Activated T-cell treated with anti-CD3 and anti-CD28 coated beads for 24 hours (primary cell): ENCODE measurements around the gene FAM110A.
"Not testable (repeated sequence)": the region's sequence is repeated elsewhere in the genome, so short reads cannot be mapped to it uniquely, and the experiment has no call there.

Source experiments
- DNase-seq: peaks from one replicate; pipeline ENCODE4 v3.0.0-alpha.2; 2020; ENCODE audit warnings: low read depth

FAM110A gene

DNA sequence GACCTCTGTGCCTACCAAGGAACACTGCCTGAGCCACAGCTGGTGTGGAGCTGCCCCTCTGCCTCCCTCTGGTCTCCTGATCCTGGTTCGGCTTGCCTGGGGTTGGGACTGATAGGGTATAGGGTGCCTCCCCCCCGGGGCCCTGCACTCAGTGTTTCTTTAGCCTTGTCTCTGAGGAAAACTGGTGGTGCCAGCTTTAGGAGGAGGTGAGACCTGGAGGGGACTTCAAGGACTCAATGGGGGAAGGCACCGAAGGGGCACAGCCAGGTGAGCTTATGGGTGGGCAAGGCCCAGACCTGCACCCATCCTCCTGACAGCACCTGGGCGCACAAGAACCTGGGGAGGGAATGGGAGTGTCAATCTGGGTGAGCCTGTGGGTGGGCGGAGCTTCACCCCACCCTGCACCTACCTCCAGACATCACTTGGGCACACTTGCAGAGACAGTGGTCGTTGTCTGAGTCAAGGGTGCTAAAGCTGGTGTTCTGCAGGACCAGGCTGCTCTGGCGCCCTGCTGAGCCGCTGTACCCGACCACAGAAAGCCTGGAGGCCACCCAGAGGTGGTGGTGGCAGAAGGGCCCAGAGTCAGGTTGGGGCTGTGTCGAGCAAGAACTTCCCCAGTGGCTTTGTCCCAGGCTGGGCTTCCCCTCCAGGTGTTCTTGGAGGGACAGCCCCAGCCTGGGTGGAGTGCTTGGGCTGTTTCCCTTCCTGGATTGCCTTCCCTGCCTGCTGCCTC, 40.5 kb downstream of the FAM110A start:
- DNase-seq: no peak

DNA sequence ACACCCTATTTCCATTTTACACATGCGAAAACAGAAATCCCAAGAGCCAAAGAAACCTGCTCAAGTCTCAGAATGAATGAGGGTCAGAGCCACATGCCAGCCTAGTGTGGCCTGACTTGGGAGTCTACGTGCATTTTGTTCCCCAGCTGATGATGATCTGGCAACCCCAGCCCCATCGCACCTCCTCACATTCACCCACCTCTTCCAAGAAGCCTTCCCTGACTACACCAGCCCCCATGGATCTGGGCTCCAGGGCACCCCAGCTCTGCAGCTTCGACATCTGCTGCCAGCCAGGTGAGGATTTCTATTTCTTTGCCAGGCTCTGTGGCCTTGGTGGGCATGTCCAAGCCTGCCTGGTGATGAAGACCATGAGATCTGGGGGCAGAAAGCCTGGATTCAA, 41.6 kb downstream of the FAM110A start:
- no peak for DNase-seq

DNA sequence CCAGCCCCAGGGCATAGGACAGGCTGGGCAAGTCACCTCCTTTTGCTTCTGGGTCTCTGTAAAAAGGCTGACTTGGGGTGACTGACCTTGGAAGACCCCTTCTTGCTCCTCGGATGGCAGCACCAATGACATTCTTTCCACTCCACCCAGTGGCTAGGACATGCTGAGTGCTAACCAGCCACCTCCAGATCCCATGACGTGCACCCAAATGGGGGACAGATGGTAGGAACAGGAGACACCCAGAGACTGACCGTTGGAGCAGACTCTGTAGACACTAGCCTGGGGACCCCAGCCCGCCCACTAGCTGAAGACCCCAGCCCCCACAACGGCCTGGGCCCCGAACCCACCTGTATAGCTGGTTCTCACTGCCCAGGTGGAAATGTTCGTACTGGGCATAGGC, 44.3 kb downstream of the FAM110A start:
- DNase-seq: no peak

DNA sequence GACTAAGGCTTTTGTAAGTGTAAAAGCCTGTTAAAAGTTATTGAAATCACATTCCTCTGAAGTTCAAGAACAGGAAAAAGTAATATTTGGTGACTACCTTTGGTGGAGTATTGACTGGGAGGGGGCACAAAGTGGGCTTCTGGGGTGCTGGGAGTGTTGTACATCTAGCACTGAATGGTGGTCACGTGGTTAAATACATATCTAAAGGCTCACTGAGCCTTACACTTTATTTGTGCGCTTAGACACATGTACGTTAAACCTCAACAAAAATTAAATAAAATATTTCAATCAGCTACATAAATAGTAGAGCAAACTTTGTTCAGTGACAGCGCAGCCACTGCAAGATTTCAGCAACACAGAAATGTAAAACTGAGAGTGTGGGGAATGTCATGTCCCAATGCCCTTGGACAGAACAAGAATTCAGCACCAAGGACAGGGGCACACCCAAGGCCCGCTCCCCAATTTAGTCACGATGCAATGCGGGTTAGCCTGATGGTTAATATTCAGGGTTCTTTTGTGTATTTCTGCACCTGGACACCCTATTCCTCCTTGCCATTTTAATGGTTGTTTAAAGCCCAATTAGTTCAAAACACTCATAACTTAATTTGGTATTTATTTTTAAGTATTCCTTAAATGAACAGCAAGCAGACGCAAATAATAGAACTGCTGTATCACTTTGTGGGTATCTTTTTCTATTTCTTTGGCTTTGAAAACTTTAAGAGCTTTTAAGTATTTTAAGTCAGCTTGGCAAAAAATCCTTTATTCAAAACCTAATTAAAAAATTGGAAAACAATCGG, 45.2 kb downstream of the FAM110A start:
- no peak for DNase-seq

DNA sequence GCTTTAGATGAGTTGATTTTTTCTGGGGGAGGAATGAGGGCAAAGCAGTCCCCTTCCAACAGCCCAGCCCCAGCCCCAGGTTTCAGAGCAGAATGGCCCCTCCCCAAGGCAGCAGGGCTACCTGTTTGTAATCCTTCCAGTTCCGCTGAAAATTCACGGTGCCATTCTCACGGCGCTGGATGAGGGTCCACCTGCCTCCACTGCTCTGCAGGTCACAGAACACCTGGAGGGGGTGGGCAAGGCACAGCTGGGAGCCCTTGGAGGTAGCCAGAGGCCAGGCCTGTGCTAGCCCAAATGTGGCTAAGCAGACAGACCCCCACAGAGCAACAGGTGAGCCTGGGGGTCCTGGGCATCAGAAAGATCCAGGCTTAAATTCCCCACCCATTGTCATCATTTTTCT, 46.1 kb downstream of the FAM110A start:
- no peak for DNase-seq

DNA sequence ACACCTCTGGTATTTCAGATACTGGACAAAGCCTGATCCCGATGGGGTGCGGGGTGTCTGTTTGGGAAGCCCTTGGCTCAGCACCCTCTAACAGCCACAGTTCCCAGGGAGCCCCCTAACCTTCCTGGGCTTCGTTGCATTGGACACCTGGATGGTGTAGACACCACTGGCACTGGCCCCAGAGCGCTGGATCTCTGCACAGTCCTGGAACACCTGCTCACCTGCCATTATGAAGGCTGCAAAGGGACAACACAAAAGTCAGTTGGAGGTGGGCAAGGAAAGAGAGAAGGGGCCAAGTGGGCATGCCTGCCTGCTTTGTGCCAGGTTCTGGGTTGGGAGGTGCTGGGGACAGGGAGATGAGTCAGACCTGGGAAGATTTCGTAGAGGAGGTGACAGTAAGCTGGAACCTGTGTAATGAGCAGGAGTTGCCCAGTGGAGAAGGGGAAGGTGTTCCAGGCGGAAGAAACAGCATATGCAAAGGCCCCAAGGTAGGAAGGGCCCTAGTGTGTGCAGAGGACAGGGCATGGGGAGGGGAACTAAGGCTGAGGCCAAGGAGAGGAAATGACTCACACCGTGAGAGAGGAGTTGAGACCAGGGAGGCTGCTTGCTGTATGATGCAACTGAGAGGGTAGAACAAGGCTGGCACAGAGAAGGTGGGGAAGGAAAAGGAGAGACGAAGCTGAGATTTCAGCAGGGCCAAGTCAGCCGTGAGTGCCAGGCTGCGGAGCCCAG, 47.7 kb downstream of the FAM110A start:
- DNase-seq: no peak

DNA sequence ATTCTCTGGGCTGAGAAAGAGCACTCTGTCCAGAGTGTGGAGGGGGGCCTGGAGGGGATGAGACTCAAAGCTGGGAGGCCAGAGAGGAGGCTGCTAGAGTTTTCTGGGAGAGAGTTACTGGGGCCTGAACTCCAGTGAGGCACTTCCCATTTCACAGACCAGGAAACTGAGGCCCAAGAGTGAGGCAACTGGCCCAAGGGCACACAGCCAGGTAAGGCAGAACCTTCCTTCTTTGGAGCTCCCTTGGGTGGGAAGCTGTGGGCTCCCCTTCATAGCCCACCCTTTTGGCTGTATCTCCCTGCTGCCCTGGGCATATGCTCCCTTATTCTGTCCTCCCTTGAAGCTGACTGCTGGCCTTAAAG, 48.2 kb downstream of the FAM110A start:
- DNase-seq: no peak

DNA sequence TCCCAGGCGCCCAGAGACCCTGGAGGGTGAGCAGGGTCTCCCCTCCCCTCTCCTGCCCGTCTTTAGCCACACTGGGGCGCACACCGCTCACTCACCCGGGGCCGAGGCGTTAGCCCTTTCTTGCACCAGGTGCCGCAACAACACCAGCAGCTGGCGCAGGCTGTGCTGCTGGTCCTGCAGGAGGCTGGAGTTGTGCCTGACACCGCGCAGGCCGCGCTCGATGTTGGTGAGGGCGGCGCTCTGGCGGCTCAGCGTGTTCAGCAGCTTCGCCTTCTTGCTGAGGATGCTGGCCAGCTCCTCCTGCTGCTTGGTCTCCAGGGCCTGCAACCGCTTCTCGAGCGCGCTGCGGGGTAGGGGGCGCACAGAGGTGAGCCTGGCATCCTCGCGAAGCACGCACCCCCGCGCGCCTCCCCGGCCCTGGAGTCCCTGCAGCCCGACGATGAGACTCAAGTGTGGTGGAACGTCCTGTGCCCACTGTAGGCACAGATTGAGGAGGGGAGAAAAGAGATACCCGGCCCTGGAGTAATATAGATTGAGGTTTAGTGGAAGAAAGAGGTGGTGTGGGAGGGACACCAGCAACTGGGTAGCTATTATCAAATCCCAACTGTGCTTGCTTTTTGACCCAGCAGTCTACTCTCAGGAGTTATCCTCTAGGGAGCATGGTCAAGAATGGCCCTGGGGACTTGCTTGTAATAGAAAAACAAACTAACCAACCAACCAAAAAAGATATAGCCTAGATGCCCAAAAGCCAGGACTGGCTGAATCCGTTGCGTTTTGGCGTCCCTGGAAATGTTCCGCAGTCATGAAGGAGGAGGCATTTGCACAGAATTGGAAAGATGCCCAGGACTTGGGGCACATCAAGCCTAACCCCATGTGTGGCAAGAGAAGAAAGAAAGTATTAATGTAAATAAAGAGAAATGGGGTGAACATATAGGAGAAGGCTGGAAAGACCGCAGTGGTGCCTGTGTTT, 51.8 kb downstream of the FAM110A start:
- DNase-seq: no peak

DNA sequence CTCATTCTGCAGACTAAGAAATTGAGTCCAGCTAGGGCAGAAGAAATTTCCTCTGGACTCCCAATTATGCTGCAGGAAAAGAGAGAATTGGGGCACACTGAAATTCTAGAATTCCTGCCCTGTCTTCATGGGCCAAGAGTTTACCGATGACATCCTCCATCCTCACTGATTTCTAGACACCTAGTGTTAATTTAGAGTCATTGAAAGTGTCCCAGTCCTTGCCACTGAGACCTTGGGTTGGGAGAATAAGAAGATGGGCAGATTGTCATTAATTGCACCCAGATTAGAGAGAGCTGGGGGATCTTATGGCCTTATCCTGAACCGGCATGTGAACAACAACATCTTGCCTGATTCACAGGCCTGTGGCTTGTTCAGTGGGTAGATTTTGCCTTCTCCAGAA, 53.6 kb downstream of the FAM110A start:
- no peak for DNase-seq

DNA sequence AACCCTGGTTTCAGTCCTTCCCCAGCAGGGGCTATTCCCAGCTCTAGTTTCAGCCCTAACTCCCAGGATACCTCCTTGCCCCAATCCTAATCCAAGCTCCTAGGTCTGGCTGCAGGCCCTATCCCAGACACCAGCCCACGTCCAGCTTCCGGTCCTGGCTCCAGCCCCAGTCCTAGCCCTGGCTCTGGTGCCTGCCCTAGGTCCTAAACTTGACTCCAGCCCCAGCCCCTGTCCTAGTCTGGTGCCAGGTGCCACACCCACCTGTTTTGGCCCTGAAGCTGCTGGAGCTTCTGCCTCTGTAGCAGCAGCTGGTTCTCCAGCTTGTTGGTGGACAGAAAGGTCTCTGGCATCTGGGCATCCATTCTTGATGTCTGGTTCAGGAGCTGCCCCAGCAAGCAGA, 54.5 kb downstream of the FAM110A start:
- no peak for DNase-seq

DNA sequence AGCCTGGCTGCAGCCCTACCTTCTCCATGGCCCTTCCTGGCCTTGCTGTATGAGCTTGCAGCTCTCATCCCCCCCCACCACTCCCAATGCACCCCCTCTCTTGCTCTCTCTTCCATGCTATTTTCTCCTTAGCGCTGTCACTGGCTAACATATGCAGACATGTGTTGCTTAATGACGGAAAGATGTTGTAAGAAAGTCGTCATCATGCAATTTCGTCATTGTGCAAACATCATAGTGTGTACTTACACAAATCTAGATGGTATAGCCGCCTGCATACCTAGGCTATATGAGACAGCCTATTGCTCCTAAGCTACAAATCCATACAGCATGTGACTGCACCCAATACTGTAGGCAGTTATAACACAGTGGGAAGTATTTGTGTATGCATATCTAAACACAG, 55.6 kb downstream of the FAM110A start:
- no peak for DNase-seq

DNA sequence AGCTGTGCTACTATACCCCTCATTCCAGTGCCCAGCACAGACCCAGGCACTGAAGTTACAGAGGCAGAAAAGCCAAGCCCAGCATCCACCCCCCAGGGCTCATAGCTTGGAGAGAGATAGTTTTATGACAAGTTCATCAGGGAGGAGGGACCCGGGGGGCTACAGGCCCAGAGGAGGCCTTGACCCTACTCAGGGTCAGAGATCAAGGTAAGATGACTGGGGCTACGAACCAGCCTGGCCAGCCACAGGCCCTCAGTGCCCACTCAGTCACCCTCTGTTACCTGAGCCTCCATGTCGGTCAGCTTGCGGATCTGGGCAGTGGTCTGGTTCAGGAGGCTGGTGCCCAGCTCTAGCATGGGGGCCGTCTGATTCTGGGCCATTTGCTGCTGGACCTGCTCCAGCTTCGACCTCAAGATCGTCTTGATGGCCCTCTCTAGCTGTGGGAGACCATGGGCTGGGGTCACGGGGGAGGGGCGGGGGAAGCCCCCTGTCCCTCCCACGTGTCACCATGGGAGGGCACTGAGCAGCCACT, 56.5 kb downstream of the FAM110A start:
- no peak for DNase-seq

DNA sequence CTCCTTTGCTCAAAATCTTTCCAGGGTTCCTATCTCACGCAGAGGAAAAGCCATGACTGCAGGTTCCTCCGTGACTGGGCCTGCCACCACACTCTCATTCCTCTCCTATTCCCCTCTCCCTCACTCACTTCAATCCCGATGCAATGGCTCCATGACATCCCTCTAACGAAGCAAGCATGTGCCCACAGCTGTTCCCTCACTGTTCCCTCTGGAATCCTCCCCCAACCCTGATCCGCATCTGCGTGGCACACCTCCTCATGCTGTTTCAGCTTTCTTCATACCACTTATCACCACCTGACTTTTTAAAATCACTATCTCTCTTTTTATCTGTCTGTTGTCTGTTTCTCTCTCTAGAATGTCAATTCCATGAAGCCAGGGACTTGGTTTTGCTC, 57.1 kb downstream of the FAM110A start:
- no peak for DNase-seq

DNA sequence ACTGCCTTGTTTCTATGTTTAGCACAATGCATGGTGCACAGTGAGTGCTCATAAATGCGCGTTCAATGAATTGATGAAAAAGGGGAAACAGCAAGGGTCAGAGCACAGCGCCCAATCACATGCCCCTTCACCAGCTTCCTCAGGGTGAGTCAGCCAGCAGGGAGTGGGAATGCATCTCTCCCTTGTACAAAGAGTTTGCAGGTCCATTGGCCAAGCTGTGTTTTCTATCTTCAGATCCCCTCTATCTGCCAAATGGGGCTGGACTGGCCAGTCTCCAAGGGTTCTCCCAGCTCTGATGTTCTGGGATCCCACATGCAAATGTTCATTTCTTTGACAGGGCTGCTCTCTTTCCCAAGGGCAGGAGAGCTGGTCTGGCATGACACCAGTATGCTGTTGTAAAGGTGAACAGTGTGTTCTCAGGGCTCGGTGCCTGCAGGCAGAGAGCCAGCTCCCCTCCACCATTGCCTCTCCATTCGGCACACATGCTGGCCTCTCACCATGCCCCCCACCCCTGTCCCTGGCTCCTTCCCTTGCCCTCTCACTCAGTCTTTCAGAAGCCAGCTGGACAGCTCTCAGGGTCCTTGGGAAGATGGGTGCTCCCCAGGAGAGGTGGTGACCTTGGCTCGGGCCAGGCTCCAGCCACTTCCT, 57.7 kb downstream of the FAM110A start:
- no peak for DNase-seq

DNA sequence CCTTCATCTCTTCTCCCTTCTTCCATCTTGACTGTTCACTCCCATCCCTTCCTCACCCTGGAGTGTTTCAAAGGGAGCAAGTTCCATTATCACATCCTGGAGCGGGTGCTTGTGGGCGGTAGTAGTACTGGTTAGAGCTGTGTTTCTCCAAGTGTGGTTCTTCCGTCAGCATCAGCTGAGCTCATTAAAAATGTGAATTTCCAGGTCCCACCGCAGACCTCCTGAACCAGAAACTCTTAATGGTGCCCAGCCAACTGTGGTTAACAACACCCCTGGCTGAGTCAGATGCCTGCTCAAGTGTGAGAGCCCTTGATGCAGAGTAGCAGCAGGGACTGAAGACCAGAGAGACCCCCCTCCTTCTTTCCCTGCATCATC, 58.2 kb downstream of the FAM110A start:
- DNase-seq: no peak

DNA sequence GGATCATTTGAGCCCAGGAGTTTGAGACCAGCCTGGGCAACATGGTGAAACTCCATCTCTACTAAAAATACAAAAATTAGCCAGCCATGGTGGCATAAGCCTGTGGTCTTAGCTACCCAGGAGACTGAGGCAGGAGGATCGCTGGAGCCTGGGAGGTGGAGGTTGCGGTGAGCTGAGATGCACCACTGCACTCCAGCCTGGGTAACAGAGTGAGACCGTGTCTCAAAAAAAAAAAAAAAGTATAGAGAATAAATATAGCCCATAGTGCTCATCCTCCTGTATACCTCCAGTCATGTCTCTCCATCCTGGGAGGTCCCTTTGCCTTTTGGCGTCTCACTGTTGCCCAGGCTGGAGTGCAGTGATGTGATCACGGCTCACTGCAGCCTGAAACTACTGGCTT, 58.9 kb downstream of the FAM110A start:
- not testable (repeated sequence) for DNase-seq
